Measurements from ENCODE around the gene SLC24A3. TPM values are rescaled to one million over a fixed set of nuclear protein-coding genes. Genes with fewer than 3 reads are reported as not detected.

SLC24A3 gene
- total RNA-seq, 2 experiments from 2014 or later: not detected

DNA sequence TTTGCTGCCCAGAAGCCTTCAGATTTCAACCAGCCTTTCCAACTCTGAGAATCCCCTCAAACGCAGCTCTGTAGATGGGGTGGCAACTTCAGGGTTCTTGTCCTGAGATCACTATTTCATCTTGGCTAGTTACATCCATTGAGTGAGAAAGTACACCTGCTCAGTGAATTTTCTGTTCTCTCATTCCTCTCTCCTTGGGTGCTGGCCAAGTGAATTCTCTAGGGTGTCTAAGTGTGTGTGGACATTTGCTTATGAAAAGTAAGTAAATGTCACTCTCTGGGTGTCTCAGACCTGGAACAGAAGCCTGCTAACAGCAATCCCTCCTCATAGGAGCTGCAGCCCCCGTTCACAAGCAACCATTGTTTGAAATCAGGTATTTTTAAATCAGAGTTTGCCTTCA is 549.4 kb downstream of the SLC24A3 start:
- POLR2A ChIA-PET: no interaction called here
- H3K27ac ChIP-seq (ENCODE audit: low read depth, low read length, poor library complexity, severe bottlenecking): no peak overlapping the region
- H3K4me2 ChIP-seq (ENCODE audit: low read length): no peak overlapping the region
- H3K9me3 ChIP-seq (ENCODE audit: low read length): no peaks in the 10 kb centered on the region
- CTCF ChIA-PET (ENCODE audit: unreplicated experiment): no interaction called here
- no peaks in the 10 kb centered on the region for H4K20me1 ChIP-seq (ENCODE audit: insufficient read depth, low read length)
- intact Hi-C loops (cut with micrococcal nuclease; ENCODE audit: unreplicated experiment): no loop called here
- no peaks in the 10 kb centered on the region for H3K36me3 ChIP-seq (ENCODE audit: insufficient read depth, low read length)
- H3K4me1 ChIP-seq (ENCODE audit: insufficient read depth, low read length, poor library complexity, severe bottlenecking): no peaks in the 10 kb centered on the region
- no peak overlapping the region for H2AFZ ChIP-seq (ENCODE audit: low read length)
- no peaks in the 10 kb centered on the region for H3K79me2 ChIP-seq (ENCODE audit: insufficient read depth, low read depth, low read length)
- no TSS peak for BruUV-seq (replicated peaks)
- H3K4me3 ChIP-seq (ENCODE audit: low read depth, low read length, poor library complexity, severe bottlenecking): no peak overlapping the region
- no peak for DNase-seq (ENCODE audit: low spot score)
- no peaks in the 10 kb centered on the region for H3K9me2 ChIP-seq (ENCODE audit: insufficient read depth, low read length)
- TF ChIP-seq, protein P1, sequence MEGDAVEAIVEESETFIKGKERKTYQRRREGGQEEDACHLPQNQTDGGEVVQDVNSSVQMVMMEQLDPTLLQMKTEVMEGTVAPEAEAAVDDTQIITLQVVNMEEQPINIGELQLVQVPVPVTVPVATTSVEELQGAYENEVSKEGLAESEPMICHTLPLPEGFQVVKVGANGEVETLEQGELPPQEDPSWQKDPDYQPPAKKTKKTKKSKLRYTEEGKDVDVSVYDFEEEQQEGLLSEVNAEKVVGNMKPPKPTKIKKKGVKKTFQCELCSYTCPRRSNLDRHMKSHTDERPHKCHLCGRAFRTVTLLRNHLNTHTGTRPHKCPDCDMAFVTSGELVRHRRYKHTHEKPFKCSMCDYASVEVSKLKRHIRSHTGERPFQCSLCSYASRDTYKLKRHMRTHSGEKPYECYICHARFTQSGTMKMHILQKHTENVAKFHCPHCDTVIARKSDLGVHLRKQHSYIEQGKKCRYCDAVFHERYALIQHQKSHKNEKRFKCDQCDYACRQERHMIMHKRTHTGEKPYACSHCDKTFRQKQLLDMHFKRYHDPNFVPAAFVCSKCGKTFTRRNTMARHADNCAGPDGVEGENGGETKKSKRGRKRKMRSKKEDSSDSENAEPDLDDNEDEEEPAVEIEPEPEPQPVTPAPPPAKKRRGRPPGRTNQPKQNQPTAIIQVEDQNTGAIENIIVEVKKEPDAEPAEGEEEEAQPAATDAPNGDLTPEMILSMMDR (conservative IDR thresholded peaks at IDR 0.05; ENCODE audit: low read length): no peak
- TF ChIP-seq EZH2phosphoT487 (IDR thresholded peaks at IDR 0.05; ENCODE audit: borderline replicate concordance, low read depth, low read length): no peak

- CTCF ChIA-PET (ENCODE audit: unreplicated experiment): no interaction called here
- H4K20me1 ChIP-seq (ENCODE audit: insufficient read depth, low read length): no peaks in the 10 kb centered on the region
- TF ChIP-seq EZH2phosphoT487 (IDR thresholded peaks at IDR 0.05; ENCODE audit: borderline replicate concordance, low read depth, low read length): no peak
- TF ChIP-seq, protein P1 (conservative IDR thresholded peaks at IDR 0.05; ENCODE audit: low read length): no peak
- no peaks in the 10 kb centered on the region for H3K4me1 ChIP-seq (ENCODE audit: insufficient read depth, low read length, poor library complexity, severe bottlenecking)
- no peaks in the 10 kb centered on the region for H3K9me3 ChIP-seq (ENCODE audit: low read length)
- H3K4me2 ChIP-seq (ENCODE audit: low read length): no peak overlapping the region
- POLR2A ChIA-PET: interaction anchor here (0.6 to 1.1 kb wide), 3 partner anchors 12 to 796 kb away, joined by 3 read pairs; no protein-coding TSS in a partner anchor
- intact Hi-C loops (cut with micrococcal nuclease; ENCODE audit: unreplicated experiment): no loop called here
- no TSS peak for BruUV-seq (replicated peaks)
- no peaks in the 10 kb centered on the region for H3K36me3 ChIP-seq (ENCODE audit: insufficient read depth, low read length)
- H3K27ac ChIP-seq (ENCODE audit: low read depth, low read length, poor library complexity, severe bottlenecking): no peak overlapping the region
- H2AFZ ChIP-seq (ENCODE audit: low read length): no peak overlapping the region
- H3K4me3 ChIP-seq (ENCODE audit: low read depth, low read length, poor library complexity, severe bottlenecking): no peak overlapping the region
- no peaks in the 10 kb centered on the region for H3K79me2 ChIP-seq (ENCODE audit: insufficient read depth, low read depth, low read length)
- H3K9me2 ChIP-seq (ENCODE audit: insufficient read depth, low read length): no peaks in the 10 kb centered on the region
- DNase-seq (ENCODE audit: low spot score): no peak
Measured at GRCh38 chr20:19764207-19764606, 551.8 kb downstream of the SLC24A3 start.

GRCh38 chr20:19765266-19765665 is 552.8 kb downstream of the SLC24A3 start:
- H3K9me3 ChIP-seq (ENCODE audit: low read length): no peaks in the 10 kb centered on the region
- ChIA-PET CTCF (ENCODE audit: unreplicated experiment) (no interaction called here), POLR2A (interaction anchor here (0.7 kb wide), 2 partner anchors 69 to 846 kb away, joined by 5 read pairs; no protein-coding TSS in a partner anchor)
- TF ChIP-seq EZH2phosphoT487 (IDR thresholded peaks at IDR 0.05; ENCODE audit: borderline replicate concordance, low read depth, low read length): no peak
- TF ChIP-seq, protein P1 (conservative IDR thresholded peaks at IDR 0.05; ENCODE audit: low read length): no peak
- no peaks in the 10 kb centered on the region for H3K4me1 ChIP-seq (ENCODE audit: insufficient read depth, low read length, poor library complexity, severe bottlenecking)
- no peak overlapping the region for H3K4me3 ChIP-seq (ENCODE audit: low read depth, low read length, poor library complexity, severe bottlenecking)
- no peak overlapping the region for H3K4me2 ChIP-seq (ENCODE audit: low read length)
- no peak for DNase-seq (ENCODE audit: low spot score)
- intact Hi-C loops (cut with micrococcal nuclease; ENCODE audit: unreplicated experiment): no loop called here
- H3K79me2 ChIP-seq (ENCODE audit: insufficient read depth, low read depth, low read length): no peaks in the 10 kb centered on the region
- no TSS peak for BruUV-seq (replicated peaks)
- no peaks in the 10 kb centered on the region for H3K9me2 ChIP-seq (ENCODE audit: insufficient read depth, low read length)
- H4K20me1 ChIP-seq (ENCODE audit: insufficient read depth, low read length): no peaks in the 10 kb centered on the region
- no peaks in the 10 kb centered on the region for H3K36me3 ChIP-seq (ENCODE audit: insufficient read depth, low read length)
- no peak overlapping the region for H2AFZ ChIP-seq (ENCODE audit: low read length)
- H3K27ac ChIP-seq (ENCODE audit: low read depth, low read length, poor library complexity, severe bottlenecking): no peak overlapping the region

Measured in OCI-LY7 (cell line).